B cell (primary cell): Measurements from ENCODE around the gene CLCF1. TPM values are rescaled to one million over a fixed set of nuclear protein-coding genes. Genes with fewer than 3 reads are reported as not detected.

Source experiments
- ATAC-seq: fragments of 200-7000 bp; cut with Tn5 transposase; one replicate; pipeline ENCODE4 v1.10.0; 2021; ENCODE audit warnings: low read depth, mild to moderate bottlenecking, moderate number of reproducible peaks, moderate library complexity
- CTCF ChIA-PET: fragments of 350-600 bp; sonication (Branson Sonifier 250); formaldehyde crosslinking; loops from one replicate; lab custom pipeline; 2021; ENCODE audit warnings: antibody characterized with exemption, inconsistent platforms; lab: Charles Lee
- POLR2A ChIA-PET: fragments of 350-600 bp; sonication (Branson Sonifier 250); formaldehyde crosslinking; loops from one replicate; lab custom pipeline; 2021; ENCODE audit warnings: antibody characterized with exemption; lab: Charles Lee
- DNase-seq: peaks from one replicate; pipeline ENCODE4 v3.0.0; 2013
- H2AFZ ChIP-seq: 2 replicates; pipeline ENCODE4 v1.6.1; 2012; ENCODE audit warnings: mild to moderate bottlenecking, low read depth, low read length; ENCODE audit not compliant: insufficient read depth, poor library complexity, severe bottlenecking
- H3K27ac ChIP-seq, 2 donors: 1 replicate in 1 of 2; 2 replicates in 1 of 2; pipeline ENCODE4 v1.5.1; 2012 to 2013; ENCODE audit warnings: low read length in 2 of 2, mild to moderate bottlenecking in 2 of 2, moderate library complexity in 1 of 2
- H3K27me3 ChIP-seq, 4 experiments: fragments of 200-600 bp in 1 of 4; sonication (generic) in 1 of 4; replicated peaks in 1 of 4; 1 replicate in 2 of 4; 2 replicates in 2 of 4; pipeline versions ENCODE4 v1.6.1 to v1.7.0; 2013 to 2016; ENCODE audit warnings: low read length in 3 of 4, mild to moderate bottlenecking in 2 of 4, mixed read lengths in 1 of 4, moderate library complexity in 1 of 4; ENCODE audit not compliant: insufficient read depth in 4 of 4, control insufficient read depth in 3 of 4; ENCODE audit errors: control extremely low read depth in 1 of 4
- H3K36me3 ChIP-seq, 2 experiments: replicated peaks in 1 of 2; 1 replicate in 1 of 2; 2 replicates in 1 of 2; pipeline versions ENCODE4 v1.6.1 to v1.7.1; 2013; ENCODE audit warnings: low read length in 1 of 2; ENCODE audit not compliant: insufficient read depth in 2 of 2, control insufficient read depth in 1 of 2; ENCODE audit errors: control extremely low read depth in 1 of 2, extremely low read depth in 1 of 2
- H3K4me1 ChIP-seq, 2 donors: fragments of 200-600 bp in 1 of 2; sonication (generic) in 1 of 2; 1 replicate in 1 of 2; 2 replicates in 1 of 2; pipeline versions ENCODE4 v1.5.1 to v1.6.1; 2013 to 2017; ENCODE audit warnings: low read length in 2 of 2; ENCODE audit not compliant: control insufficient read depth in 2 of 2, insufficient read depth in 2 of 2
- H3K4me2 ChIP-seq: replicated peaks from 2 replicates; pipeline ENCODE3; 2012; ENCODE audit warnings: mild to moderate bottlenecking, low read depth, low read length; ENCODE audit not compliant: poor library complexity, severe bottlenecking
- H3K4me3 ChIP-seq, 5 experiments: fragments of 200-600 bp in 1 of 5; sonication (generic) in 1 of 5; 1 replicate in 3 of 5; 2 replicates in 2 of 5; pipeline versions ENCODE4 v1.5.1 to v1.7.0; 2011 to 2016; ENCODE audit warnings: low read length in 4 of 5, mild to moderate bottlenecking in 4 of 5, low read depth in 2 of 5, control low read depth in 1 of 5, moderate library complexity in 1 of 5; ENCODE audit not compliant: insufficient read depth in 1 of 5; ENCODE audit errors: control extremely low read depth in 1 of 5, extremely low read depth in 1 of 5
- H3K79me2 ChIP-seq: fragments of 200-600 bp; sonication (generic); one replicate; pipeline ENCODE4 v1.6.0; 2016; ENCODE audit warnings: low read length; ENCODE audit not compliant: control insufficient read depth, insufficient read depth
- H3K9ac ChIP-seq: fragments of 200-600 bp; sonication (generic); 2 replicates; pipeline ENCODE4 v1.6.1; 2017; ENCODE audit warnings: mild to moderate bottlenecking, low read length, moderate library complexity
- H3K9me3 ChIP-seq, 3 donors: one replicate each; pipeline versions ENCODE4 v1.6.1 to v1.7.1; 2013; ENCODE audit warnings: low read length in 2 of 3; ENCODE audit not compliant: control insufficient read depth in 2 of 3, insufficient read depth in 1 of 3; ENCODE audit errors: control extremely low read depth in 1 of 3
- H4K20me1 ChIP-seq: 2 replicates; pipeline ENCODE4 v1.6.0; 2012; ENCODE audit warnings: mild to moderate bottlenecking, low read length; ENCODE audit not compliant: insufficient read depth, control insufficient read depth, poor library complexity, severe bottlenecking
- H3K27ac Mint-ChIP-seq: one replicate; pipeline ENCODE4 v1.8.0; 2021; ENCODE audit warnings: mixed read lengths
- H3K27me3 Mint-ChIP-seq: one replicate; pipeline ENCODE4 v1.8.0; 2021; ENCODE audit warnings: mixed read lengths
- H3K4me1 Mint-ChIP-seq: one replicate; pipeline ENCODE4 v1.8.0; 2021; ENCODE audit warnings: mixed read lengths
- H3K4me3 Mint-ChIP-seq: one replicate; pipeline ENCODE4 v1.8.0; 2021; ENCODE audit warnings: mixed read lengths
- H3K9me3 Mint-ChIP-seq: one replicate; pipeline ENCODE4 v1.8.0; 2022; ENCODE audit warnings: mixed read lengths; ENCODE audit not compliant: insufficient read depth
- CTCF ChIP-seq: fragments of 200-600 bp; IDR thresholded peaks from one replicate; pipeline ENCODE4 v1.8.0; 2022; ENCODE audit warnings: antibody characterized with exemption, mild to moderate bottlenecking
- EZH2 ChIP-seq: IDR thresholded peaks from 2 replicates; pipeline ENCODE4 v1.6.1; 2012; ENCODE audit warnings: borderline replicate concordance, low read depth, mild to moderate bottlenecking, moderate library complexity, low read length; ENCODE audit not compliant: insufficient read depth, poor library complexity, severe bottlenecking
- WGBS: methylation state at CpG from one replicate; pipeline ENCODE4 v1.1.5; 2013; ENCODE audit warnings: missing lambda C conversion rate; ENCODE audit not compliant: insufficient coverage; 5-methylcytosine and 5-hydroxymethylcytosine counted together
- intact Hi-C: fragments of 100-400 bp; cut with micrococcal nuclease; formaldehyde crosslinking; loops from one replicate; pipeline ENCODE4 v1.10.0; 2022
- polyA plus RNA-seq: library from polyadenylated mRNA; depleted of rRNA; stranded (reverse); fragments of >200 nt; gene quantifications from 2 replicates; pipeline ENCODE4 v1.2.3, GENCODE V29; 2012
- total RNA-seq, 2 donors: library from RNA; stranded (reverse); fragments of 120-200 nt in 1 of 2; gene quantifications; 1 replicate in 1 of 2; 2 replicates in 1 of 2; pipeline versions ENCODE4 v1.2.3 to v1.2.4, GENCODE V29; 2013 to 2022

The CLCF1 gene
- total and polyA plus RNA-seq, 2 donors (not counting 1 experiment from before 2014, with no cell fraction given) = 29.1 to 44.6 TPM

- H3K4me2 ChIP-seq = peak overlapping the region; percentile 93
- POLR2A ChIA-PET = interaction anchor here (1.9 to 14.2 kb wide), 2 partner anchors 11 to 36 kb away, joined by 6 to 323 read pairs; partner anchors contain the start of genes POLD4 and PPP1CA
- peak overlapping the region; percentile 54 for H3K4me3 Mint-ChIP-seq
Measured at GRCh38 chr11:67365736-67366444, 7.5 kb downstream of the CLCF1 start.

More at GRCh38 chr11:67365736-67366444, 7.5 kb downstream of the CLCF1 start:
- peaks cover 63% of the 10 kb centered on the region for H3K79me2 ChIP-seq
- H3K27ac ChIP-seq = peak overlapping the region; percentile 50 to 70
- intact Hi-C loops = no loop called here
- no peak for TF ChIP-seq EZH2
- TF ChIP-seq CTCF = no peak
- H3K9ac ChIP-seq = no peak overlapping the region
- WGBS = 92% methylated on average over 13 of the region's 14 CpGs
- no peaks in the 10 kb centered on the region for H3K27me3 ChIP-seq
- DNase-seq = no peak
- peaks cover 0 to 40% of the 10 kb centered on the region in 2 experiments for H3K36me3 ChIP-seq
- H3K9me3 Mint-ChIP-seq = no peaks in the 10 kb centered on the region
- ATAC-seq = no peak
- H3K9me3 ChIP-seq = no peaks in the 10 kb centered on the region
- no peak overlapping the region for H3K4me3 ChIP-seq
- peaks cover 64% of the 10 kb centered on the region for H4K20me1 ChIP-seq
- no peaks in the 10 kb centered on the region for H3K27me3 Mint-ChIP-seq
- H3K4me1 Mint-ChIP-seq = peaks cover 92% of the 10 kb centered on the region
- H3K4me1 ChIP-seq = peaks cover 79 to 82% of the 10 kb centered on the region in 2 donors
- H2AFZ ChIP-seq = no peak overlapping the region
- H3K27ac Mint-ChIP-seq = peak overlapping the region; percentile 90
- CTCF ChIA-PET = interaction anchor here (1.2 to 42.2 kb wide), 3 partner anchors 6 to 285 kb away, joined by 4 to 2379 read pairs (median 2379); partner anchors contain the start of genes CLCF1, POLD4 and RAD9A
